ENCODE measurements around the gene ADGRA1.

GRCh38 chr10:133113847-133114246, 26.1 kb downstream of the ADGRA1 start:
- TF ChIP-seq CTCF (IDR thresholded peaks at IDR 0.05) = no peak
- no peak for TF ChIP-seq POLR2A (IDR thresholded peaks at IDR 0.05)
- TF ChIP-seq POLR2AphosphoS5 (IDR thresholded peaks at IDR 0.05) = no peak
- TF ChIP-seq EP300 (IDR thresholded peaks at IDR 0.05) = no peak
